K562 treated with DMSO at 1 percent for 48 hours (cell line): ENCODE measurements around the gene VSIG4. TPM values are rescaled to one million over a fixed set of nuclear protein-coding genes. Genes with fewer than 3 reads are reported as not detected.

ENCODE experiments used
- total RNA-seq: library from RNA; unstranded; fragments of 300-600 nt; gene quantifications from 2 replicates; pipeline ENCODE4 v1.2.3, GENCODE V29; 2022; ENCODE audit warnings: low replicate concordance; ENCODE audit errors: extremely low read depth

Gene VSIG4, protein sequence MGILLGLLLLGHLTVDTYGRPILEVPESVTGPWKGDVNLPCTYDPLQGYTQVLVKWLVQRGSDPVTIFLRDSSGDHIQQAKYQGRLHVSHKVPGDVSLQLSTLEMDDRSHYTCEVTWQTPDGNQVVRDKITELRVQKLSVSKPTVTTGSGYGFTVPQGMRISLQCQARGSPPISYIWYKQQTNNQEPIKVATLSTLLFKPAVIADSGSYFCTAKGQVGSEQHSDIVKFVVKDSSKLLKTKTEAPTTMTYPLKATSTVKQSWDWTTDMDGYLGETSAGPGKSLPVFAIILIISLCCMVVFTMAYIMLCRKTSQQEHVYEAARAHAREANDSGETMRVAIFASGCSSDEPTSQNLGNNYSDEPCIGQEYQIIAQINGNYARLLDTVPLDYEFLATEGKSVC
- not detected in 2 replicates for total RNA-seq

DNA sequence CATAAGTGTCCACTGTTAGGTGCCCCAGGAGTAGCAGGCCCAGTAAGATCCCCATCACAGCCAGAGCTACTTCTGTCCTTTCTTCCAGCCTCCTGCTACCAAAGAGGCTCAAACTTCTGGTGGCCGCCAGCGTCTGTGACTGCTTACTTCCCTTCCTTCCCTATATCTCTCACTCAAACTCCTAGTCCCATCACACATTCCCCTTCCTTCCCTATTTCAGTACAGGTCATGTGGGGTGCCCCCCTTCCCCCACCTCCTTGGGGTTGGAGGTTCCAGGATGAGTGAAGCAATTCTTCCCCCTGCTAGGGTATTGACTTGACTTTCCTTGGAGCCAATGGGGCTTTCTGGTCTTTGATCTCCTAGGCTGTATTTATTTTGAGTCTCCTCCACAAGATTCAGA lies at the start of gene VSIG4:
TSS of gene VSIG4 (minus strand) at position 137 of the 400 bp plus-strand sequence. CDS start at position 55, 82 bp downstream.

Other genes with a start within 250 kb of the VSIG4 start
- not detected in 2 replicates for gene HEPH, start 124.2 kb upstream of the VSIG4 start, total RNA-seq